Measurements from ENCODE around the gene PRKCE. TPM values are rescaled to one million over a fixed set of nuclear protein-coding genes. Genes with fewer than 3 reads are reported as not detected.

The PRKCE gene
- total RNA-seq, 1 experiment from 2014 or later, result 14.8 TPM

DNA sequence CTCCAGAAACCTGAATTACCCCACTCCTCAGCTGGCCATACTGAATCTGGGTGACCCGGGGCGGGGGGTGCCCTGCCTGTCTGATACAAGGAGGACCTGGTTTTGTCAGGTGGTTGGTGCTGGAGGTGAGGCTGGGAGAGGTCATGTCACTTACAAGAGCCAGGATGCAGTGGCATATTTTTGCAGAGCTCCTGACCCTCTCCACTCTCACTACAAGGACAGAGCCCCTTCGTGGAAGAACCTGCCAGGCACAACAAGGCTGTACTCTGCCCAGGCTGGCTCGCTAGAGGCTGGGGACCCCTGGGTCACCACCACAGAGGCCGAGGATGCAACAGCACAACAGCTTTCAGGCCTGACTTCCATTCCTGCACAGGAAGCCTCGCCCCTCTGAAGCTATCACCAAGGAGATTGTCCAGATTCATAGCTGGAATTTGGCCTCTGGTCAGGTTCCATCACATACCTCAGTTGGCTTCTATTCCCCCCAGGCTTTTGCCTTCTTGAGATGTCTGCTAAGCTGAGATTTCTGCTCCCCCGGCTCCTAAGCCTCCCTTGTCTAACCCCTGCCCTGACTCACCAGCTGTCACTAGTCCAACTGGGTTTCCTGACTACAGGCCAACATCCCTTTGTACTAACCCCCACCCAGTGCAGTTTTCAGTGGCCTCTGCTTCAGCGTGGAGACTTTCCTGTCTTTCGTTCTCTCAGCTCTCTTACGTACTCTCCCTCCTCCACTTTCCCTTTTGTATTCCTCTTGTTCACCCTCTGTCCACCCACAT is 513.2 kb downstream of the PRKCE start:
- ChIA-PET POLR2A (no interaction called here), CTCF (no interaction called here), RAD21 (ENCODE audit: low non-redundant PET in 1 of 2, low total read pairs in 2 of 2, uncharacterized antibody in 2 of 2, unreplicated experiment in 2 of 2) (no interaction called here)
- intact Hi-C loops (cut with micrococcal nuclease), result no loop called here
- Histone ChIP-seq H3K4me2 (ENCODE audit: low read length) (peak overlapping the region; percentile 44), H3K79me2 (ENCODE audit: insufficient read depth, low read length) (no peaks in the 10 kb centered on the region), H3K27me3 (ENCODE audit: insufficient read depth, low read length) (no peaks in the 10 kb centered on the region), H3K36me3 (ENCODE audit: control insufficient read depth in 1 of 2, insufficient read depth in 2 of 2, low read length in 2 of 2) (no peaks in the 10 kb centered on the region), H3K4me3 (replicated peaks in 1 of 2; ENCODE audit: low read depth in 1 of 2, low read length in 2 of 2) (no peak overlapping the region), H3K9me3 (ENCODE audit: control insufficient read depth in 1 of 2, insufficient read depth in 1 of 2, low read depth in 1 of 2, low read length in 2 of 2) (no peaks in the 10 kb centered on the region), H3K9me2 (ENCODE audit: insufficient read depth) (no peaks in the 10 kb centered on the region), H3K9ac (ENCODE audit: low read length) (no peak overlapping the region), H2AFZ (ENCODE audit: low read depth, low read length, poor library complexity, severe bottlenecking) (no peak overlapping the region), H3K27ac (ENCODE audit: low read depth, low read length) (no peak overlapping the region), H3K4me1 (ENCODE audit: control insufficient read depth in 1 of 2, insufficient read depth in 2 of 2, low read length in 2 of 2) (peaks cover 11 to 26% of the 10 kb centered on the region in 2 experiments), H4K20me1 (ENCODE audit: insufficient read depth) (no peaks in the 10 kb centered on the region)
- no TSS peak for BruUV-seq (replicated peaks)
- TF ChIP-seq TCF7L2 (IDR thresholded peaks at IDR 0.05; ENCODE audit: borderline replicate concordance, extremely low read depth, insufficient read depth, insufficient read length) (no peak), POLR2A (IDR thresholded peaks at IDR 0.05; ENCODE audit: borderline replicate concordance, extremely low read depth, insufficient read depth, insufficient read length) (no peak)
- peak; percentile 38; the same call in 1 of the 2 replicates for ATAC-seq
- DNase-seq (ENCODE audit: low read depth, low spot score), result no peak

DNA sequence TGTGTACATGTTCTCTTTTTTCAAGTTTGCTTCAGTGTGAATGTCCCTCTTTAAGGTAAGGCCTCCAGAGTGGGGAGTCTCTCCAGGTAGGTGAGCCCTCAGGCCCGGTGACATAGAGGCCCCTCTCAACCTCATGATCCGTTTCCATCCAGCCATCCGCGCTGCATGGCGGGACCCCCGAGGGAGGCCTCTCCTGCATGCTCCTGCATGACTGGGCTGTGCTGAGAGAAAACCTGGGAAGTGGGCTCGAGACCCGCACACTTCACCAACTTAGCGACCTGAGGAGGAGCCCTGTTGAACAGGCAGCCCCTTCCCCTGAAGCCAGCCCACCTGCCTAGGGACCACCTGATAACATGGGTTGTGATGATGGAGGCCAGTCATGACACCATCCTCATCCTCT is 514.4 kb downstream of the PRKCE start:
- no peaks in the 10 kb centered on the region for H3K9me3 ChIP-seq (ENCODE audit: control insufficient read depth in 1 of 2, insufficient read depth in 1 of 2, low read depth in 1 of 2, low read length in 2 of 2)
- POLR2A ChIA-PET, result no interaction called here

More for the DNA sequence above, 514.4 kb downstream of the PRKCE start:
- no peaks in the 10 kb centered on the region for H3K79me2 ChIP-seq (ENCODE audit: insufficient read depth, low read length)
- H3K27ac ChIP-seq (ENCODE audit: low read depth, low read length), result no peak overlapping the region
- no peak for TF ChIP-seq ELF1 (IDR thresholded peaks at IDR 0.05; ENCODE audit: borderline replicate concordance, low read depth)
- TF ChIP-seq YY1 (IDR thresholded peaks at IDR 0.05; ENCODE audit: extremely low read depth, insufficient replicate concordance, low read depth, low read length), result no peak
- no peak for TF ChIP-seq JUND (IDR thresholded peaks at IDR 0.05)
- TF ChIP-seq EZH2phosphoT487 (IDR thresholded peaks at IDR 0.05; ENCODE audit: borderline replicate concordance), result no peak
- no peak for TF ChIP-seq CBX3 (IDR thresholded peaks at IDR 0.05; ENCODE audit: low read depth)
- no peak for TF ChIP-seq CEBPB (IDR thresholded peaks at IDR 0.05; ENCODE audit: low read depth)
- TF ChIP-seq FOSL1 (IDR thresholded peaks at IDR 0.05; ENCODE audit: low read depth), result no peak
- TF ChIP-seq EGR1 (IDR thresholded peaks at IDR 0.05; ENCODE audit: low read depth), result no peak
- no peak for TF ChIP-seq SP1 (IDR thresholded peaks at IDR 0.05; ENCODE audit: low read depth)
- TF ChIP-seq POLR2AphosphoS5 (IDR thresholded peaks at IDR 0.05; ENCODE audit: low read depth, low read length), result no peak
- no peak for TF ChIP-seq EZH2 (IDR thresholded peaks at IDR 0.05)
- H2AFZ ChIP-seq (ENCODE audit: low read depth, low read length, poor library complexity, severe bottlenecking), result no peak overlapping the region
- ChIA-PET CTCF (no interaction called here), RAD21 (ENCODE audit: low non-redundant PET in 1 of 2, low total read pairs in 2 of 2, uncharacterized antibody in 2 of 2, unreplicated experiment in 2 of 2) (no interaction called here)
- H3K27me3 ChIP-seq (ENCODE audit: insufficient read depth, low read length), result no peaks in the 10 kb centered on the region
- no peak overlapping the region for H3K9ac ChIP-seq (ENCODE audit: low read length)
- DNase-seq (ENCODE audit: low read depth, low spot score) (no peak), ATAC-seq (no peak)
- H4K20me1 ChIP-seq (ENCODE audit: insufficient read depth), result no peaks in the 10 kb centered on the region
- H3K4me1 ChIP-seq (ENCODE audit: control insufficient read depth in 1 of 2, insufficient read depth in 2 of 2, low read length in 2 of 2), result peaks cover 11 to 32% of the 10 kb centered on the region in 2 experiments
- H3K36me3 ChIP-seq (ENCODE audit: control insufficient read depth in 1 of 2, insufficient read depth in 2 of 2, low read length in 2 of 2), result no peaks in the 10 kb centered on the region
- H3K4me3 ChIP-seq (replicated peaks in 1 of 2; ENCODE audit: low read depth in 1 of 2, low read length in 2 of 2), result no peak overlapping the region
- no peak overlapping the region for H3K4me2 ChIP-seq (ENCODE audit: low read length)
- no peaks in the 10 kb centered on the region for H3K9me2 ChIP-seq (ENCODE audit: insufficient read depth)
- intact Hi-C loops (cut with micrococcal nuclease), result no loop called here
- BruUV-seq (replicated peaks), result no TSS peak
